ENCODE data around the gene NCLN.

NCLN gene

GRCh38 chr19:3185461-3186159 is at the start of gene NCLN:
Gene NCLN, plus strand, starts transcription at chr19:3185930. Its CDS starts 101 bp downstream, at chr19:3186031.
- peaks cover 4% of the 10 kb centered on the region for H3K4me1 ChIP-seq (ENCODE audit: insufficient read depth, poor library complexity, severe bottlenecking)
- H3K4me3 ChIP-seq (ENCODE audit: severe bottlenecking) = peak within 1 kb of the TSS; percentile 80
- H3K27me3 ChIP-seq (ENCODE audit: insufficient read depth, poor library complexity, severe bottlenecking) = no peaks in the 10 kb centered on the region
- DNase-seq (ENCODE audit: low spot score) (peak; percentile 90), ATAC-seq (ENCODE audit: low read depth) (peak; percentile 85)
- H3K9me3 ChIP-seq (ENCODE audit: severe bottlenecking) = no peaks in the 10 kb centered on the region
- peak within 1 kb of the TSS; percentile 61 for H3K27ac ChIP-seq (ENCODE audit: poor library complexity, severe bottlenecking)
- TF ChIP-seq, protein P1, sequence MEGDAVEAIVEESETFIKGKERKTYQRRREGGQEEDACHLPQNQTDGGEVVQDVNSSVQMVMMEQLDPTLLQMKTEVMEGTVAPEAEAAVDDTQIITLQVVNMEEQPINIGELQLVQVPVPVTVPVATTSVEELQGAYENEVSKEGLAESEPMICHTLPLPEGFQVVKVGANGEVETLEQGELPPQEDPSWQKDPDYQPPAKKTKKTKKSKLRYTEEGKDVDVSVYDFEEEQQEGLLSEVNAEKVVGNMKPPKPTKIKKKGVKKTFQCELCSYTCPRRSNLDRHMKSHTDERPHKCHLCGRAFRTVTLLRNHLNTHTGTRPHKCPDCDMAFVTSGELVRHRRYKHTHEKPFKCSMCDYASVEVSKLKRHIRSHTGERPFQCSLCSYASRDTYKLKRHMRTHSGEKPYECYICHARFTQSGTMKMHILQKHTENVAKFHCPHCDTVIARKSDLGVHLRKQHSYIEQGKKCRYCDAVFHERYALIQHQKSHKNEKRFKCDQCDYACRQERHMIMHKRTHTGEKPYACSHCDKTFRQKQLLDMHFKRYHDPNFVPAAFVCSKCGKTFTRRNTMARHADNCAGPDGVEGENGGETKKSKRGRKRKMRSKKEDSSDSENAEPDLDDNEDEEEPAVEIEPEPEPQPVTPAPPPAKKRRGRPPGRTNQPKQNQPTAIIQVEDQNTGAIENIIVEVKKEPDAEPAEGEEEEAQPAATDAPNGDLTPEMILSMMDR (IDR thresholded peaks at IDR 0.05; ENCODE audit: poor library complexity, severe bottlenecking) = no peak
- peaks cover 20% of the 10 kb centered on the region for H3K36me3 ChIP-seq (ENCODE audit: low read depth)

- Histone ChIP-seq H3K9me3 (ENCODE audit: severe bottlenecking) (no peaks in the 10 kb centered on the region), H3K36me3 (ENCODE audit: low read depth) (peaks cover 26% of the 10 kb centered on the region), H3K27me3 (ENCODE audit: insufficient read depth, poor library complexity, severe bottlenecking) (no peaks in the 10 kb centered on the region), H3K4me1 (ENCODE audit: insufficient read depth, poor library complexity, severe bottlenecking) (peaks cover 8% of the 10 kb centered on the region), H3K27ac (ENCODE audit: poor library complexity, severe bottlenecking) (peak within 1 kb of the TSS; percentile 93), H3K4me3 (ENCODE audit: severe bottlenecking) (peak within 1 kb of the TSS; percentile 87)
- ATAC-seq (ENCODE audit: low read depth) (peak; percentile 61), DNase-seq (ENCODE audit: low spot score) (peak; percentile 65)
- TF ChIP-seq, protein P1 (IDR thresholded peaks at IDR 0.05; ENCODE audit: poor library complexity, severe bottlenecking) = no peak
Measured at GRCh38 chr19:3135961-3136683, 49.6 kb upstream of the NCLN start, which contains the start of gene GNA15. Gene GNA15, plus strand, starts transcription at chr19:3136033. Its CDS starts 418 bp downstream, at chr19:3136451.

DNA sequence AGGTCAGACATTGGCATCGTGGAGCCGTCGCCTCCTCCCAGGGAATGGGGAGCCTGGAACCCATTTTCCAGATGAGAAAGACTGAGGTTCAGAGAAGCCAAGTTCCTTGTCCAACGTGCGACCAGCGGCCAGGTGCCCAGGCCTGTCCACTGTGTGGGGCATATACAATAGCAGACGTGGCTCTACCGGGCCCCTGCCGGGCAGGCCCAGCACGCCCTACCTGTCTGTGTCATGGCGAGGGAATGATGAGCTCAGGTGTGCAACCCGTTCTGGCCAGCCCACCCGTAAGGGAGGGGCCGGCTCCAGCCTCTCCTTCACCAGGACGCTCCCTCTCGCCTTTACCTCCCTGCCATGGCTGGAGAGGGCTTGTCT is 49.1 kb upstream of the NCLN start:
- Histone ChIP-seq H3K4me3 (ENCODE audit: severe bottlenecking) (peak overlapping the region; percentile 87), H3K9me3 (ENCODE audit: severe bottlenecking) (no peaks in the 10 kb centered on the region), H3K36me3 (ENCODE audit: low read depth) (peaks cover 30% of the 10 kb centered on the region), H3K4me1 (ENCODE audit: insufficient read depth, poor library complexity, severe bottlenecking) (peaks cover 13% of the 10 kb centered on the region), H3K27ac (ENCODE audit: poor library complexity, severe bottlenecking) (peak overlapping the region; percentile 93), H3K27me3 (ENCODE audit: insufficient read depth, poor library complexity, severe bottlenecking) (no peaks in the 10 kb centered on the region)
- DNase-seq (ENCODE audit: low spot score) (peak; percentile 84), ATAC-seq (ENCODE audit: low read depth) (peak; percentile 93)
- TF ChIP-seq, protein P1 (IDR thresholded peaks at IDR 0.05; ENCODE audit: poor library complexity, severe bottlenecking) = no peak

GRCh38 chr19:3137119-3137518 is 48.6 kb upstream of the NCLN start:
- Histone ChIP-seq H3K36me3 (ENCODE audit: low read depth) (peaks cover 30% of the 10 kb centered on the region), H3K9me3 (ENCODE audit: severe bottlenecking) (no peaks in the 10 kb centered on the region), H3K4me1 (ENCODE audit: insufficient read depth, poor library complexity, severe bottlenecking) (peaks cover 15% of the 10 kb centered on the region), H3K27ac (ENCODE audit: poor library complexity, severe bottlenecking) (peak overlapping the region; percentile 93), H3K4me3 (ENCODE audit: severe bottlenecking) (peak overlapping the region; percentile 87), H3K27me3 (ENCODE audit: insufficient read depth, poor library complexity, severe bottlenecking) (no peaks in the 10 kb centered on the region)
- ATAC-seq (ENCODE audit: low read depth) = no peak
- DNase-seq (ENCODE audit: low spot score) = no peak
- TF ChIP-seq, protein P1 (IDR thresholded peaks at IDR 0.05; ENCODE audit: poor library complexity, severe bottlenecking) = no peak

Measured in RWPE2 (cell line).